Measurements from ENCODE around the gene RCC1. TPM values are rescaled to one million over a fixed set of nuclear protein-coding genes. Genes with fewer than 3 reads are reported as not detected.
A peak's percentile ranks its signal among the peaks of the same experiment; 100 is the strongest.
"Not testable (repeated sequence)": the region's sequence is repeated elsewhere in the genome, so short reads cannot be mapped to it uniquely, and the experiment has no call there.

The RCC1 gene
- total RNA-seq, 2 experiments from 2014 or later: 80.7 to 85.3 TPM

- CTCF ChIA-PET: interaction anchor here (0.7 to 2.0 kb wide), 6 partner anchors 24 to 330 kb away, joined by 3 to 8 read pairs (median 4); no protein-coding TSS in a partner anchor
- peaks cover 36% of the 10 kb centered on the region for H3K4me1 Mint-ChIP-seq (ENCODE audit: low read depth)
- H3K27me3 Mint-ChIP-seq (ENCODE audit: low read depth): no peaks in the 10 kb centered on the region
- ATAC-seq (no peak), DNase-seq (no peak)
- peak overlapping the region; percentile 94 for H3K4me3 Mint-ChIP-seq
- peak overlapping the region; percentile 68 for H3K27ac Mint-ChIP-seq
- H3K9me3 Mint-ChIP-seq (ENCODE audit: insufficient read depth): no peaks in the 10 kb centered on the region
- POLR2A ChIA-PET: interaction anchor here (0.6 to 5.7 kb wide), 8 partner anchors 9 to 225 kb away, joined by 3 to 97 read pairs (median 6); partner anchors contain the start of genes RCC1, RNU11 and TRNAU1AP
- H3K36me3 Mint-ChIP-seq (ENCODE audit: low read depth): peaks cover 54% of the 10 kb centered on the region
These were observed 72.9 kb downstream of the RCC1 start for GRCh38 chr1:28578696-28579218.

GRCh38 chr1:28579401-28579800 is 73.6 kb downstream of the RCC1 start:
- Mint-ChIP-seq H3K36me3 (ENCODE audit: low read depth) (peaks cover 54% of the 10 kb centered on the region), H3K27ac (peak overlapping the region; percentile 94), H3K4me3 (peak overlapping the region; percentile 94), H3K4me1 (ENCODE audit: low read depth) (peaks cover 36% of the 10 kb centered on the region), H3K27me3 (ENCODE audit: low read depth) (no peaks in the 10 kb centered on the region), H3K9me3 (ENCODE audit: insufficient read depth) (no peaks in the 10 kb centered on the region)
- ChIA-PET POLR2A (interaction anchor here (0.6 to 5.7 kb wide), 12 partner anchors 9 to 377 kb away, joined by 3 to 97 read pairs (median 4); partner anchors contain the start of genes GMEB1, RCC1, RNU11 and TAF12), CTCF (interaction anchor here (0.7 to 3.0 kb wide), 10 partner anchors 23 to 331 kb away, joined by 3 to 21 read pairs (median 4); partner anchors contain the start of gene YTHDF2)
- no peak for DNase-seq
- ATAC-seq: no peak

- Mint-ChIP-seq H3K27ac (peak overlapping the region; percentile 94), H3K27me3 (ENCODE audit: low read depth) (no peaks in the 10 kb centered on the region), H3K36me3 (ENCODE audit: low read depth) (peaks cover 46% of the 10 kb centered on the region), H3K9me3 (ENCODE audit: insufficient read depth) (no peaks in the 10 kb centered on the region), H3K4me3 (peak overlapping the region; percentile 94), H3K4me1 (ENCODE audit: low read depth) (peaks cover 36% of the 10 kb centered on the region)
- ChIA-PET POLR2A (interaction anchor here (0.6 to 5.7 kb wide), 50 partner anchors 9 to 493 kb away, joined by 3 to 97 read pairs (median 6); partner anchors contain the start of genes ATP5IF1, EYA3, GMEB1 and MED18), CTCF (interaction anchor here (0.7 to 3.0 kb wide), 24 partner anchors 8 to 349 kb away, joined by 3 to 21 read pairs (median 5); partner anchors contain the start of genes DNAJC8, GMEB1, TAF12 and TRNAU1AP)
- ATAC-seq (peak; percentile 28), DNase-seq (peak; percentile 67)
These were observed 75.1 kb downstream of the RCC1 start for GRCh38 chr1:28580722-28581530.

- H3K9me3 Mint-ChIP-seq (ENCODE audit: insufficient read depth): no peaks in the 10 kb centered on the region
- DNase-seq: peak; percentile 96
- H3K27ac Mint-ChIP-seq: peak overlapping the region; percentile 94
- CTCF ChIA-PET: interaction anchor here (0.7 to 3.0 kb wide), 24 partner anchors 9 to 349 kb away, joined by 3 to 21 read pairs (median 4); partner anchors contain the start of genes DNAJC8, GMEB1, TAF12 and TRNAU1AP
- peaks cover 46% of the 10 kb centered on the region for H3K36me3 Mint-ChIP-seq (ENCODE audit: low read depth)
- H3K4me3 Mint-ChIP-seq: peak overlapping the region; percentile 94
- POLR2A ChIA-PET: interaction anchor here (0.6 to 5.7 kb wide), 58 partner anchors 9 to 1590 kb away, joined by 3 to 97 read pairs (median 5); partner anchors contain the start of genes ATP5IF1, EYA3, GMEB1 and MED18
- no peaks in the 10 kb centered on the region for H3K27me3 Mint-ChIP-seq (ENCODE audit: low read depth)
- ATAC-seq: peak; percentile 86
- H3K4me1 Mint-ChIP-seq (ENCODE audit: low read depth): peaks cover 36% of the 10 kb centered on the region
These were observed 75.8 kb downstream of the RCC1 start for GRCh38 chr1:28581531-28582247.

GRCh38 chr1:28582248-28582615 is 76.4 kb downstream of the RCC1 start:
- Mint-ChIP-seq H3K27me3 (ENCODE audit: low read depth) (no peaks in the 10 kb centered on the region), H3K27ac (peak overlapping the region; percentile 94), H3K9me3 (ENCODE audit: insufficient read depth) (no peaks in the 10 kb centered on the region), H3K4me3 (peak overlapping the region; percentile 94), H3K4me1 (ENCODE audit: low read depth) (peaks cover 36% of the 10 kb centered on the region), H3K36me3 (ENCODE audit: low read depth) (peaks cover 40% of the 10 kb centered on the region)
- DNase-seq: no peak
- no peak for ATAC-seq
- CTCF ChIA-PET: interaction anchor here (1.1 to 3.0 kb wide), 13 partner anchors 29 to 334 kb away, joined by 3 to 21 read pairs (median 8); partner anchors contain the start of genes TAF12, TRNAU1AP and YTHDF2
- POLR2A ChIA-PET: interaction anchor here (0.6 to 5.7 kb wide), 49 partner anchors 8 to 1591 kb away, joined by 3 to 97 read pairs (median 6); partner anchors contain the start of genes ATP5IF1, EYA3, GMEB1 and MED18

- CTCF ChIA-PET; H3K36me3 Mint-ChIP-seq (ENCODE audit: low read depth); H3K9me3 Mint-ChIP-seq (ENCODE audit: insufficient read depth); H3K27me3 Mint-ChIP-seq (ENCODE audit: low read depth); H3K4me3 Mint-ChIP-seq; DNase-seq; POLR2A ChIA-PET; ATAC-seq; H3K27ac Mint-ChIP-seq: not testable (repeated sequence)
- peaks cover 12% of the 10 kb centered on the region for H3K4me1 Mint-ChIP-seq (ENCODE audit: low read depth)
These were observed 80.9 kb downstream of the RCC1 start for GRCh38 chr1:28586585-28587391.

Other genes with a start within 250 kb of the RCC1 start
- 10 to 100 TPM; 12.5 to 12.6 TPM for gene SESN2, start 246.5 kb upstream of the RCC1 start, total RNA-seq
- 10 to 100 TPM; 18.4 to 21.7 TPM for gene MED18, start 177.0 kb upstream of the RCC1 start, total RNA-seq
- 10 to 100 TPM; 29.4 to 30.8 TPM for gene PHACTR4, start 136.3 kb upstream of the RCC1 start, total RNA-seq
- 10 to 100 TPM; 73.2 to 77.7 TPM for gene TRNAU1AP, start 47.0 kb downstream of the RCC1 start, total RNA-seq
- not detected for gene RAB42, start 86.2 kb downstream of the RCC1 start, total RNA-seq
- gene TAF12, start 137.0 kb downstream of the RCC1 start, total RNA-seq: 10 to 100 TPM; 35.7 to 39.3 TPM
- not detected for gene RNU11, start 142.6 kb downstream of the RCC1 start, total RNA-seq
- 10 to 100 TPM; 35.5 to 36.4 TPM for gene GMEB1, start 162.7 kb downstream of the RCC1 start, total RNA-seq
- 10 to 100 TPM; 67.3 to 80.6 TPM for gene YTHDF2, start 230.9 kb downstream of the RCC1 start, total RNA-seq

Measured in activated CD8-positive, alpha-beta T cell treated with anti-CD3 and anti-CD28 coated beads, Interleukin-2, amount 10 ng/mL, durations not matched to agents 7 days and 5 days (primary cell).